Mesendoderm (in vitro differentiated cells): ENCODE results near the gene SPAG6.

Experiments
- DNase-seq: peaks from one replicate; pipeline ENCODE4 v3.0.0; 2013
- H2AK5ac ChIP-seq: 2 replicates; pipeline ENCODE4 v1.6.1; 2013; ENCODE audit warnings: low read length, inconsistent platforms
- H2BK120ac ChIP-seq: 2 replicates; pipeline ENCODE4 v1.6.1; 2013; ENCODE audit warnings: low read depth, mild to moderate bottlenecking, low read length, moderate library complexity, mixed read lengths
- H2BK15ac ChIP-seq: replicated peaks from 2 replicates; pipeline ENCODE4 v1.6.1; 2013; ENCODE audit warnings: low read depth, mild to moderate bottlenecking, moderate library complexity
- H2BK5ac ChIP-seq: 2 replicates; pipeline ENCODE4 v1.6.1; 2013; ENCODE audit warnings: low read length, inconsistent platforms
- H3K18ac ChIP-seq: 2 replicates; pipeline ENCODE4 v1.6.1; 2013; ENCODE audit warnings: mild to moderate bottlenecking, low read length, mixed read lengths
- H3K23ac ChIP-seq: one replicate; pipeline ENCODE4 v1.6.1; 2013; ENCODE audit warnings: low read length
- H3K27ac ChIP-seq: 2 replicates; pipeline ENCODE4 v1.5.1; 2013; ENCODE audit warnings: low read depth, mild to moderate bottlenecking, inconsistent platforms, low read length, moderate library complexity
- H3K27me3 ChIP-seq: 2 replicates; pipeline ENCODE4 v1.6.1; 2013; ENCODE audit warnings: low read length, control low read depth, mild to moderate bottlenecking, inconsistent platforms; ENCODE audit not compliant: insufficient read depth, poor library complexity
- H3K36me3 ChIP-seq: 2 replicates; pipeline ENCODE4 v1.6.1; 2013; ENCODE audit warnings: low read length, inconsistent platforms; ENCODE audit not compliant: control insufficient read depth, insufficient read depth
- H3K4ac ChIP-seq: one replicate; pipeline ENCODE4 v1.6.1; 2013; ENCODE audit warnings: low read depth, mild to moderate bottlenecking, low read length, moderate library complexity
- H3K4me1 ChIP-seq: 2 replicates; pipeline ENCODE4 v1.6.1; 2013; ENCODE audit warnings: low read depth, low read length, inconsistent platforms; ENCODE audit not compliant: control insufficient read depth
- H3K4me2 ChIP-seq: 2 replicates; pipeline ENCODE4 v1.6.1; 2013; ENCODE audit warnings: low read length
- H3K4me3 ChIP-seq: 2 replicates; pipeline ENCODE4 v1.5.1; 2013; ENCODE audit warnings: mild to moderate bottlenecking, low read length
- H3K56ac ChIP-seq: one replicate; pipeline ENCODE4 v1.6.1; 2013; ENCODE audit warnings: low read length
- H3K79me1 ChIP-seq: 2 replicates; pipeline ENCODE4 v1.6.1; 2013; ENCODE audit warnings: low read length, inconsistent platforms
- H3K79me2 ChIP-seq: 2 replicates; pipeline ENCODE4 v1.6.1; 2013; ENCODE audit warnings: mild to moderate bottlenecking, low read length; ENCODE audit not compliant: control insufficient read depth, insufficient read depth
- H3K9ac ChIP-seq: 2 replicates; pipeline ENCODE4 v1.6.1; 2013; ENCODE audit warnings: low read length, inconsistent platforms
- H4K5ac ChIP-seq: one replicate; pipeline ENCODE4 v1.6.1; 2013; ENCODE audit warnings: low read length
- H4K8ac ChIP-seq: one replicate; pipeline ENCODE4 v1.6.1; 2013; ENCODE audit warnings: low read depth, mild to moderate bottlenecking, control low read depth, low read length, moderate library complexity
- WGBS: extraction: QIAGEN DNeasy Blood & Tissue Kit; methylation state at CpG from one replicate; pipeline ENCODE4 v1.1.7; 2013; ENCODE audit warnings: low lambda C conversion rate, missing lambda C conversion rate; ENCODE audit not compliant: insufficient coverage; ENCODE audit errors: extremely low coverage; 5-methylcytosine and 5-hydroxymethylcytosine counted together

Gene SPAG6

GRCh38 chr10:22316286-22317075, 28.8 kb upstream of the SPAG6 start, which contains the start of gene COMMD3:
Gene COMMD3 (plus strand): TSS chr10:22316388. CDS start chr10:22316418, 30 bp downstream.
- Histone ChIP-seq H2BK5ac (no peak within 1 kb of the TSS), H3K4me3 (peak within 1 kb of the TSS; percentile 78), H3K4me2 (peak within 1 kb of the TSS; percentile 81), H2BK120ac (peak within 1 kb of the TSS; percentile 32), H3K27ac (no peak within 1 kb of the TSS), H3K23ac (no peak within 1 kb of the TSS), H2AK5ac (no peak within 1 kb of the TSS), H3K79me1 (no peaks in the 10 kb centered on the region), H3K4me1 (no peaks in the 10 kb centered on the region), H3K9ac (peak within 1 kb of the TSS; percentile 80), H3K27me3 (peaks cover 9% of the 10 kb centered on the region), H4K8ac (no peak within 1 kb of the TSS), H3K18ac (peak within 1 kb of the TSS; percentile 80), H3K4ac (no peak within 1 kb of the TSS), H3K56ac (peak within 1 kb of the TSS; percentile 90), H2BK15ac (no peak within 1 kb of the TSS), H4K5ac (no peak within 1 kb of the TSS), H3K79me2 (no peaks in the 10 kb centered on the region), H3K36me3 (no peaks in the 10 kb centered on the region)
- no CpG with 5 or more reads among the region's 63 CpGs for WGBS
- DNase-seq: peak; percentile 90

DNA sequence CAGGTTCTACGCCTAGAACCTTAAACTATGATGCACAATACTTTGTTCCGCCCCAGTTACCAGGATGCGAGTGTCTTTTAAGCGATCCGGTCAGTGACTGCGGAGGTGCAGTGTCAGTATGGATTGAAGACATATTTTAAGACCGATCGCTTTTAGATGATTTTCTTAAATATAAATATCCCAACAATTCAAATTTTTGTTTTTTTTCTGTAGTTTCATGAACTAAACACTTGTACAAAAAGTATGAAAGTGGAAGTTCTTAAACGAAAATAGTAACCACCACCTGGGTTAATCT, 28.3 kb upstream of the SPAG6 start:
- no CpG with 5 or more reads among the region's 9 CpGs for WGBS
- Histone ChIP-seq H3K4me1 (no peaks in the 10 kb centered on the region), H3K79me1 (no peaks in the 10 kb centered on the region), H3K56ac (peak overlapping the region; percentile 9), H3K4me2 (peak overlapping the region; percentile 81), H2BK15ac (no peak overlapping the region), H3K9ac (no peak overlapping the region), H2AK5ac (no peak overlapping the region), H3K27ac (no peak overlapping the region), H3K4ac (no peak overlapping the region), H3K27me3 (peaks cover 10% of the 10 kb centered on the region), H3K79me2 (no peaks in the 10 kb centered on the region), H2BK5ac (no peak overlapping the region), H3K36me3 (no peaks in the 10 kb centered on the region), H4K8ac (no peak overlapping the region), H4K5ac (no peak overlapping the region), H2BK120ac (no peak overlapping the region), H3K4me3 (no peak overlapping the region), H3K23ac (no peak overlapping the region), H3K18ac (no peak overlapping the region)
- no peak for DNase-seq

- no CpG with 5 or more reads among the region's 6 CpGs for WGBS
- H3K56ac ChIP-seq: no peak overlapping the region
- H3K23ac ChIP-seq: no peak overlapping the region
- H3K27ac ChIP-seq: no peak overlapping the region
- H3K9ac ChIP-seq: no peak overlapping the region
- no peak overlapping the region for H3K4ac ChIP-seq
- H3K79me2 ChIP-seq: no peaks in the 10 kb centered on the region
- no peak overlapping the region for H3K18ac ChIP-seq
- H2BK15ac ChIP-seq: no peak overlapping the region
- H3K79me1 ChIP-seq: no peaks in the 10 kb centered on the region
- no peak overlapping the region for H2BK120ac ChIP-seq
- no peaks in the 10 kb centered on the region for H3K4me1 ChIP-seq
- H3K36me3 ChIP-seq: no peaks in the 10 kb centered on the region
- no peak overlapping the region for H3K4me3 ChIP-seq
- no peak overlapping the region for H4K5ac ChIP-seq
- no peak overlapping the region for H4K8ac ChIP-seq
- peaks cover 19% of the 10 kb centered on the region for H3K27me3 ChIP-seq
- peak; percentile 52 for DNase-seq
- H3K4me2 ChIP-seq: no peak overlapping the region
- H2AK5ac ChIP-seq: no peak overlapping the region
- no peak overlapping the region for H2BK5ac ChIP-seq
Measured at GRCh38 chr10:22317771-22318565, 27.3 kb upstream of the SPAG6 start.

DNA sequence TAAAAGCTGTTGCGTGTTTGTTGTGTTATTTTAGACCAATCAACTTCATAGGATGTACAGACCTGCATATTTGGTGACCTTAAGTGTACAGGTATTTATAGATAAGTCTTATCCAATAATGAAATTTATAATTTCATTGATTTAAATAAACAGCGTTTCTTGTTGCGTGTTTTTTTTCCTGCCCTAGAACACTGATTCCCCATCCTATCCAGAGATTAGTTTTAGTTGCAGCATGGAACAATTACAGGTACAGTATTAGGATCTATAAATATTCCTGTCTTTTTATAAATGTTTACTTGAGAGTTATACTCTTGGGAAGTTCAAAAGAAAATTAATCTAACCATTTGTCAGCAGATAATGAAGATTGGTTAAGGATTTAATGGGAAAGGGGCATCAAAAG, 26.5 kb upstream of the SPAG6 start:
- Histone ChIP-seq H3K79me1 (no peaks in the 10 kb centered on the region), H3K4ac (no peak overlapping the region), H2BK15ac (no peak overlapping the region), H2AK5ac (no peak overlapping the region), H4K5ac (no peak overlapping the region), H3K36me3 (no peaks in the 10 kb centered on the region), H3K23ac (no peak overlapping the region), H3K4me2 (no peak overlapping the region), H3K79me2 (no peaks in the 10 kb centered on the region), H3K56ac (no peak overlapping the region), H4K8ac (no peak overlapping the region), H3K18ac (no peak overlapping the region), H3K27me3 (peaks cover 23% of the 10 kb centered on the region), H3K9ac (no peak overlapping the region), H3K4me3 (no peak overlapping the region), H2BK120ac (no peak overlapping the region), H3K4me1 (peaks cover 3% of the 10 kb centered on the region), H3K27ac (no peak overlapping the region), H2BK5ac (no peak overlapping the region)
- DNase-seq: no peak
- WGBS: no CpG with 5 or more reads among the region's 3 CpGs

DNA sequence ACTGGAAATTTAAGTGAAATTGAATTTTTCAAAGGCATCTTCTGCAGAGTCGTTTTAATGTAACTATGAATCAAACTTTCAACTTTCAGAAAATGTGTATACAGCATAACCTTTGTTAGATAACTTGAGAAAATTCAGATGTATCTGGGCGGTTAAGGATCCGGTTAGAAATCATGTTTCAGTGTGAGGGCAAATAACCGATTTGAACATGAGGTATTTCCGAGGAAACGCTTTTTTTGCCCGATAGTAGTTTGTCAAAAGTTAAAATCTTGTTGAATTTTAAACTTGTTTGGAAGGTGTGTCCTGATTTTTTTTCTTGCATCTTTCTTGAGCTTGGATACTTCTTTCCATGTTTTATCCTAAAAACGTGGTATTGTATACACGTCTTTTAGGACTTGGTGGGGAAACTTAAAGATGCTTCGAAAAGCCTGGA, 25.7 kb upstream of the SPAG6 start:
- Histone ChIP-seq H3K4me1 (peaks cover 3% of the 10 kb centered on the region), H2BK15ac (no peak overlapping the region), H3K23ac (no peak overlapping the region), H4K5ac (no peak overlapping the region), H3K27me3 (peaks cover 27% of the 10 kb centered on the region), H3K18ac (no peak overlapping the region), H3K79me2 (no peaks in the 10 kb centered on the region), H2BK120ac (no peak overlapping the region), H3K56ac (no peak overlapping the region), H3K4me3 (no peak overlapping the region), H2AK5ac (no peak overlapping the region), H3K4me2 (no peak overlapping the region), H2BK5ac (no peak overlapping the region), H3K36me3 (no peaks in the 10 kb centered on the region), H4K8ac (no peak overlapping the region), H3K79me1 (no peaks in the 10 kb centered on the region), H3K9ac (no peak overlapping the region), H3K4ac (no peak overlapping the region), H3K27ac (no peak overlapping the region)
- no peak for DNase-seq
- WGBS: no CpG with 5 or more reads among the region's 10 CpGs
